ENCODE results near the gene SETDB2. TPM values are rescaled to one million over a fixed set of nuclear protein-coding genes. Genes with fewer than 3 reads are reported as not detected.

Gene SETDB2
- 15.5 TPM for total RNA-seq
- polyA plus RNA-seq, result 8.1 TPM
- long read RNA-seq, donor 1, result 0 reads
- long read RNA-seq, donor 2, result 0 reads
- long read RNA-seq, donor 3, result 0 reads
- long read RNA-seq, donor 4, result 0 reads
- long read RNA-seq, donor 5, partial matches to known transcripts, result 8 of 8 reads
- long read RNA-seq, donor 5, other reads (novel, unspliced or antisense), result 0 of 8 reads
- long read RNA-seq, donor 6, result 0 reads
- long read RNA-seq, donor 7, full-length matches to known transcripts, result 1 of 1 reads
- long read RNA-seq, donor 7, partial matches to known transcripts, result 0 of 1 reads
- long read RNA-seq, donor 7, other reads (novel, unspliced or antisense), result 0 of 1 reads
- long read RNA-seq, donor 8, result 0 reads
- long read RNA-seq, donor 9, result 0 reads
- long read RNA-seq, donor 10, result 0 reads

DNA sequence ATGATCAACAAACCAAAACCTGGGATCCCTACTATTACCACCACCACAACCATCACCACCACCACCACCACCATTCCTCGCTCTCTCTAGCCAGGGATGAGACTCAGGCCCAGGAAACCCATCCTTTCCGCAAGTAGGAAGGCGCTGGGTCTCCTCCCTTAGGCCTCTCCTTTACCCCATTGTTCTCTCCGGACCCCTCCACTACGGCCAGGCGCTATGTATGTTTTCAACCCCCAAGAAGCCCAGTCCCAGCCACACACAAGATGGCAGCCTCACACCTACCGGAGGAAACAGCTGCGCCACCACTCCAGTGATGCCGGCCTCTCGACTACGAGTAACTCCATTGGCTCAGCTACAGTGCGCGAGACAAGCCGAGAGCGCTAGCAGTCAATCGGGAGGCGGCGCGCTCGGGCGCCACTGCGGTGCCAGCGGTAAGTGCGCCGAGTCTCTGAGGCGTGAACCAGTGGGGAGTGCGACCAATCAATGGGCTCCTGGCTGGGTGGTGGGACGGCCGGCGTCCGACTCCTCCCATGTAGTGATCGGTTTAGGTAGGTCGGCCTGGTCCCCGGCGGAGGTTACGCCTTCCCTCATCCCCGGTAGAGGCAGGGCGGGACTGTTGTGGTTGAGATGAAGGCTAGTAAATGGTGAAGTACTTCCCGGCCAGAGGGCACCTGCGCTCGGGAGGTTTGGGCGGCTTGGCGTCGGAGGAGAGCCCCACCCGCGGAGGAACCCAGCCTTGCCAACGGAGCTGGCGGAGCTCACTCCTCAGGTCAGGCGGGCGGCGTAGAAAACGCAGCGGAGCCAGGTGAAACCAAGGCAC lies at the start of gene SETDB2, which contains the start of gene CAB39L:
TSS of gene SETDB2 (plus strand) at position 571 of the 820 bp plus-strand sequence. CDS start 7,620 bp downstream, outside the sequence.
TSS of gene CAB39L (minus strand) at position 361 of the 820 bp plus-strand sequence. CDS start 61,154 bp downstream, outside the sequence.
- peak; percentile 90 to 99 (median 98) for DNase-seq (ENCODE audit: low read depth in 6 of 9, low spot score in 9 of 9)
- Histone ChIP-seq H3K9me3 (ENCODE audit: control insufficient read depth in 2 of 2, insufficient read depth in 1 of 2, low read length in 1 of 2) (no peaks in the 10 kb centered on the region), H3K4me1 (ENCODE audit: control insufficient read depth in 2 of 2, insufficient read depth in 2 of 2, low read length in 2 of 2) (peaks cover 7 to 8% of the 10 kb centered on the region in 2 donors), H3K27ac (ENCODE audit: low read depth in 1 of 2, low read length in 1 of 2) (peak within 1 kb of the TSS; percentile 97 to 98), H3K4me3 (ENCODE audit: low read length in 2 of 2) (peak within 1 kb of the TSS; percentile 90 to 94), H3K36me3 (ENCODE audit: control insufficient read depth in 2 of 2, insufficient read depth in 2 of 2, low read length in 1 of 2) (no peaks in the 10 kb centered on the region), H3K27me3 (ENCODE audit: control insufficient read depth in 2 of 2, insufficient read depth in 1 of 2, low read length in 1 of 2) (no peaks in the 10 kb centered on the region)
- WGBS, result under 1% methylated on average over 53 of the region's 53 CpGs

- Histone ChIP-seq H3K4me3 (ENCODE audit: low read length in 2 of 2) (no peak overlapping the region), H3K4me1 (ENCODE audit: control insufficient read depth in 2 of 2, insufficient read depth in 2 of 2, low read length in 2 of 2) (no peaks in the 10 kb centered on the region), H3K27ac (ENCODE audit: low read depth in 1 of 2, low read length in 1 of 2) (peak overlapping the region in 1 of 2 donors; percentile 40), H3K27me3 (ENCODE audit: control insufficient read depth in 2 of 2, insufficient read depth in 1 of 2, low read length in 1 of 2) (no peaks in the 10 kb centered on the region), H3K36me3 (ENCODE audit: control insufficient read depth in 2 of 2, insufficient read depth in 2 of 2, low read length in 1 of 2) (no peaks in the 10 kb centered on the region), H3K9me3 (ENCODE audit: control insufficient read depth in 2 of 2, insufficient read depth in 1 of 2, low read length in 1 of 2) (no peaks in the 10 kb centered on the region)
- 90% methylated on average over 1 of the region's 1 CpG for WGBS
- no peak for DNase-seq (ENCODE audit: low read depth in 6 of 9, low spot score in 9 of 9)
Observed at GRCh38 chr13:49395451-49395865, 48.6 kb upstream of the SETDB2 start.

DNA sequence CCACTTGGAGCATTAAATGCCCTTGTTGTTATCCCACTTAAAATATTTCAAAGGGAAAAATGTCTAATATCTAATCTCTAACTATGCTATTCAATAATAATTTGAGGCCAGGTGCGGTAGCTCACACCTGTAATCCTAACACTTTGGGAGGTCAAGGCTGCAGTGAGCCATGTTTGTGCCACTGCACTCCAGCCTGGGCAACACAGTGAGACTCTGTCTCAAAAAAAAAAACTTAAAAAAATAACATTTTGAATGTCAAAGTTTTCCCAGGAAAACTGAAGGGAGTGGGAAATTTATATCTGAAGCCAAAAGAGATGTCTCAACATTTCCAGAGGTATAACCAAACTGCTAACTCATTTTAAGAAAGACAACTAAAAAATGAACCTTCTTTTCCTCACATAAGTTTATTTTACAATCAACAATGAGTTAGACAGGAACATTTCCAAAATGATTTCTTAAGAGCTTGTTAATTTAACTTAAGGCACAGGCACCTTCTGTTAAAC lies 48.1 kb upstream of the SETDB2 start:
- Histone ChIP-seq H3K27me3 (ENCODE audit: control insufficient read depth in 2 of 2, insufficient read depth in 1 of 2, low read length in 1 of 2) (no peaks in the 10 kb centered on the region), H3K27ac (ENCODE audit: low read depth in 1 of 2, low read length in 1 of 2) (peak overlapping the region in 1 of 2 donors; percentile 40), H3K9me3 (ENCODE audit: control insufficient read depth in 2 of 2, insufficient read depth in 1 of 2, low read length in 1 of 2) (no peaks in the 10 kb centered on the region), H3K4me1 (ENCODE audit: control insufficient read depth in 2 of 2, insufficient read depth in 2 of 2, low read length in 2 of 2) (no peaks in the 10 kb centered on the region), H3K36me3 (ENCODE audit: control insufficient read depth in 2 of 2, insufficient read depth in 2 of 2, low read length in 1 of 2) (no peaks in the 10 kb centered on the region), H3K4me3 (ENCODE audit: low read length in 2 of 2) (no peak overlapping the region)
- WGBS, result 98% methylated on average over 1 of the region's 1 CpG
- no peak for DNase-seq (ENCODE audit: low read depth in 6 of 9, low spot score in 9 of 9)

DNA sequence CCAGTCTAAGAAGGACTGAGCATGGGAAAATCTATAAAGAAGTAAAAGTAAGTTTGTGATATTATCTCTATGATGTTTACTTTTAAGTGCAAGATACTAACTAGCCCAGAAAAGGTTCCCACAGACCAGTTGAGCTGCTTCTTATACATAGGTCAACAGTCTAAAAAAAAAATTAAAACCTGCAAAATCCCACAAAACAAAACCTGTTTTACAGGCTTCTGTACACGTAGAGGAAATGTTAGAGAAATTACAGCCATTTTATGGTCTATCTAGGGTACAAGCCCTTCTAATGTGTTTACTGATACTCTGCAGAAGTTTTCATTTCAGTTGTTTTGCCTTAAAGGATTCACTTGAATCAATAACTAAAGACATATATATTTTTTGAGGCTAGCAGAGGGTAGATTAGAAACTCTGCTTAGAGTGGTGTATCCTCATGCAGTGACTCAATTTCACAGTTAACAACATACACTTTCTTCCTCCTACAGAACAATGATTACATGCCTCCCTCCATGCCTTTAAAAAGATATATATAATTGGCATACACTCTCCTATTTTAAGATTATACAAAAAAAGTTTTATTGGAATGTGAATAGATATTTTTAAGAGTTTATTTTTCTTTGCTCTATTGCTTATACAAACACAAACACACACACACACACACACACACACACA lies 44.1 kb upstream of the SETDB2 start:
- Histone ChIP-seq H3K4me1 (ENCODE audit: control insufficient read depth in 2 of 2, insufficient read depth in 2 of 2, low read length in 2 of 2) (no peaks in the 10 kb centered on the region), H3K4me3 (ENCODE audit: low read length in 2 of 2) (no peak overlapping the region)
- 93% methylated on average over 1 of the region's 1 CpG for WGBS

GRCh38 chr13:49400755-49401659 lies 43.1 kb upstream of the SETDB2 start:
- no peak overlapping the region for H3K4me3 ChIP-seq (ENCODE audit: low read length in 2 of 2)
- WGBS, result 25% methylated on average over 7 of the region's 7 CpGs
- peak in 3 of 9 donors; percentile 7 to 40 (median 16) for DNase-seq (ENCODE audit: low read depth in 6 of 9, low spot score in 9 of 9)

More for the DNA sequence above, 44.1 kb upstream of the SETDB2 start:
- no peaks in the 10 kb centered on the region for H3K27me3 ChIP-seq (ENCODE audit: control insufficient read depth in 2 of 2, insufficient read depth in 1 of 2, low read length in 1 of 2)
- H3K36me3 ChIP-seq (ENCODE audit: control insufficient read depth in 2 of 2, insufficient read depth in 2 of 2, low read length in 1 of 2), result no peaks in the 10 kb centered on the region
- no peak for DNase-seq (ENCODE audit: low read depth in 6 of 9, low spot score in 9 of 9)
- H3K27ac ChIP-seq (ENCODE audit: low read depth in 1 of 2, low read length in 1 of 2), result no peak overlapping the region
- no peaks in the 10 kb centered on the region for H3K9me3 ChIP-seq (ENCODE audit: control insufficient read depth in 2 of 2, insufficient read depth in 1 of 2, low read length in 1 of 2)

DNA sequence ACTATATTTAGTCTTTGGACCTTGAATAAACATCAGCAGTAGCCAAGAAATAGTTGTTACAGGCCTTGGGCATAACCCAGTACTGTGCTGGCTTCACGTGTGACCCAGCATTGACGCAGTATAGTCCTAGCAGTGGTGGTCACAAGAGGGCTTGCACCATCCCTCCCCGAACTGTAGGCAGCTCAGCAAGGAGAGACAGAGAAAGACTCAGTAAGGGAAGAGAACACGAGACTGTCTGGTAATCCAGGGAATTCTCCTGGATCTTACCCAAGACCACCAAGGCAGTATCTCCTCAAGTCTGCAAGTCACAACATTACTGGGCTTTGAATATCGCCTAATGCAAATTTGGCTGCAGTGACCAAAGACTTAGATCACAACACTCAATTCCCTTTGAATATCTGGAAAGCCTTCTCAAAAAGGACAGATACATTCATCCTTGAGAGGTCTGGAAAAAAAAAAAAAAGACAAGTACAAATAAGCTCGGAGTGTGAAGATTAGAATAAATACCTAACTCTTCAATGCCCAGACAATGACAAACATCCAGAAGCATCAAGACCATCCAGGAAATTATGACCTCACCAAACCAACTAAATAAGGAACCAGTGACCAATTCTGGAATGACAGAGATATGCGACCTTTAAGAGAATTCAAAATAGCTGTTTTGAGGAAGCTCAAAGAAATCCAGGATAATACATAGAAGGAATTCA lies 39.9 kb upstream of the SETDB2 start:
- Histone ChIP-seq H3K4me1 (ENCODE audit: control insufficient read depth in 2 of 2, insufficient read depth in 2 of 2, low read length in 2 of 2) (no peaks in the 10 kb centered on the region), H3K27ac (ENCODE audit: low read depth in 1 of 2, low read length in 1 of 2) (no peak overlapping the region), H3K9me3 (ENCODE audit: control insufficient read depth in 2 of 2, insufficient read depth in 1 of 2, low read length in 1 of 2) (no peaks in the 10 kb centered on the region), H3K27me3 (ENCODE audit: control insufficient read depth in 2 of 2, insufficient read depth in 1 of 2, low read length in 1 of 2) (no peaks in the 10 kb centered on the region), H3K4me3 (ENCODE audit: low read length in 2 of 2) (no peak overlapping the region), H3K36me3 (ENCODE audit: control insufficient read depth in 2 of 2, insufficient read depth in 2 of 2, low read length in 1 of 2) (no peaks in the 10 kb centered on the region)
- WGBS, result 92% methylated on average over 7 of the region's 7 CpGs
- no peak for DNase-seq (ENCODE audit: low read depth in 6 of 9, low spot score in 9 of 9)

More at GRCh38 chr13:49400755-49401659, 43.1 kb upstream of the SETDB2 start:
- Histone ChIP-seq H3K36me3 (ENCODE audit: control insufficient read depth in 2 of 2, insufficient read depth in 2 of 2, low read length in 1 of 2) (no peaks in the 10 kb centered on the region), H3K9me3 (ENCODE audit: control insufficient read depth in 2 of 2, insufficient read depth in 1 of 2, low read length in 1 of 2) (no peaks in the 10 kb centered on the region), H3K27me3 (ENCODE audit: control insufficient read depth in 2 of 2, insufficient read depth in 1 of 2, low read length in 1 of 2) (no peaks in the 10 kb centered on the region), H3K4me1 (ENCODE audit: control insufficient read depth in 2 of 2, insufficient read depth in 2 of 2, low read length in 2 of 2) (no peaks in the 10 kb centered on the region), H3K27ac (ENCODE audit: low read depth in 1 of 2, low read length in 1 of 2) (peak overlapping the region; percentile 28 to 56)

DNA sequence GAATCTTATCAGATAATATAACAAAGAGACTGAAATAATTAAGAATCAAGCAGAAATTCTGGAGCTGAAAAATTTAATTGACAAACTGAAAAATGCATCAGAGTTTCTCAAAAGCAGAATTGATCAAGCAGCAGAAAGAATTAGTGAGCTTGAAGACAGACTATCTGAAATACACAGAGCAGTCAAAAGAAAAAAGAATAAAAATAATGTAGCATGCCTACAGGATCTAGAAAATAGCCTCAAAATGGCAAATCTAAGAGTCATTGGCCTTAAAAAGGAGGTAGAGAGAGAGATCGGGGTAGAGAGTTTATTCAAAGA lies 39.4 kb upstream of the SETDB2 start:
- no peaks in the 10 kb centered on the region for H3K36me3 ChIP-seq (ENCODE audit: control insufficient read depth in 2 of 2, insufficient read depth in 2 of 2, low read length in 1 of 2)
- H3K27me3 ChIP-seq (ENCODE audit: control insufficient read depth in 2 of 2, insufficient read depth in 1 of 2, low read length in 1 of 2), result no peaks in the 10 kb centered on the region
- no peak overlapping the region for H3K27ac ChIP-seq (ENCODE audit: low read depth in 1 of 2, low read length in 1 of 2)
- H3K4me3 ChIP-seq (ENCODE audit: low read length in 2 of 2), result no peak overlapping the region
- DNase-seq (ENCODE audit: low read depth in 6 of 9, low spot score in 9 of 9), result no peak
- WGBS, result 74% methylated on average over 1 of the region's 1 CpG
- no peaks in the 10 kb centered on the region for H3K4me1 ChIP-seq (ENCODE audit: control insufficient read depth in 2 of 2, insufficient read depth in 2 of 2, low read length in 2 of 2)
- no peaks in the 10 kb centered on the region for H3K9me3 ChIP-seq (ENCODE audit: control insufficient read depth in 2 of 2, insufficient read depth in 1 of 2, low read length in 1 of 2)

GRCh38 chr13:49407068-49407467 lies 37.0 kb upstream of the SETDB2 start:
- DNase-seq (ENCODE audit: low read depth in 6 of 9, low spot score in 9 of 9), result no peak
- Histone ChIP-seq H3K36me3 (ENCODE audit: control insufficient read depth in 2 of 2, insufficient read depth in 2 of 2, low read length in 1 of 2) (no peaks in the 10 kb centered on the region), H3K27me3 (ENCODE audit: control insufficient read depth in 2 of 2, insufficient read depth in 1 of 2, low read length in 1 of 2) (no peaks in the 10 kb centered on the region), H3K4me1 (ENCODE audit: control insufficient read depth in 2 of 2, insufficient read depth in 2 of 2, low read length in 2 of 2) (no peaks in the 10 kb centered on the region), H3K9me3 (ENCODE audit: control insufficient read depth in 2 of 2, insufficient read depth in 1 of 2, low read length in 1 of 2) (no peaks in the 10 kb centered on the region), H3K4me3 (ENCODE audit: low read length in 2 of 2) (no peak overlapping the region), H3K27ac (ENCODE audit: low read depth in 1 of 2, low read length in 1 of 2) (no peak overlapping the region)
- WGBS, result 99% methylated on average over 1 of the region's 1 CpG
